Nucleus accumbens (tissue), 56 donors: ENCODE measurements around the gene KRT9.
"Not testable (repeated sequence)": the region's sequence is repeated elsewhere in the genome, so short reads cannot be mapped to it uniquely, and the experiment has no call there.

Experiments used
- DNase-seq, 56 donors: peaks; one replicate each; lab custom pipeline; 2025; lab: John Stamatoyannopoulos, UW

KRT9 gene

DNA sequence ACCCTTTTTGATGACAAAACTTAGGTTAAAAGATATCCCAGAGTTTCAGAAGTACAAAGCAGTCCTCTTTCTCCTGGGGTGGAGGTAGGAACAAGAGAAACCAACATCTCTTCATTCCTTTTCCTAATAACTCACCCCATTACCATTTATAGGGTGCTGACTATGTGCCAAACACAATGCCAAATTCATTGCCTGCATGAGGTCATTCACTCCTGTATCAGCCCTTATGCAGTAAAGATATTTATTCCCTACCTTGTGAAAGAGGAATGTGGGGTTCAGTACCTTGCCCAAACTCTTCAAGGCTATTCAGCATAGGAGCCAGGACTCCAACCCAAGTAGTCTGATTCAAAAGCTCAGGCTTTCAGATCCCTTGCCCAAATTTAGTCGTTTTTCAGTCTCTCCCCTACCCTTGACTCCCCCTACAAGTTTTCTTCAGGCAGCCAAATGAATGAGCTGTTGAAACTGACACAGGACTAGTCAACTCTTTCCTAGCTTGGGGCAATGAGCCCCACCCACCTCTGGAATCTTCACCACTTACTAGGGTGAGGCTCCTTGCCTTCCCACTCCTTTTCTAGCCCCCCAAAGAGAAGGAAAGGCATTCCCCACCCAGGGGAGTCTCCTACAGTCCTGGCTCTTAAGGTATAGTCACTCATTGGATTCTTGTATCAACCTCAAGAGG, 9.0 kb upstream of the KRT9 start:
- no peak for DNase-seq

DNA sequence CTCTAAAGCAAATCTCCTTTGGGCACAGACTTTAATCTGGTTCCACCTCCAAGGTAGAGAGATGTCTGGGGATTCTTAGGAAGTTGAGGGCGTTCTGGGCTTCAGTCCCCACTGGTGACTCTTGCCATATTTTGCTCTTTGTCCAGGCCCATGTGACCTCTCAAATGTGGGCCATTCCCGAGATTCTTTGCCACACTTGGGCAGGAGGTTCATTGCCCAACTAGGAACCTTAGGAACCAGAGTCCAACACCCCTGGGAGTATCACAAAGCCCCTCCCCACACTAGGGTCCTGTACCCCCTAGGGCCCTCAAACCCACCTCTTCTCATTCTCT, 8.4 kb upstream of the KRT9 start:
- DNase-seq = no peak

DNA sequence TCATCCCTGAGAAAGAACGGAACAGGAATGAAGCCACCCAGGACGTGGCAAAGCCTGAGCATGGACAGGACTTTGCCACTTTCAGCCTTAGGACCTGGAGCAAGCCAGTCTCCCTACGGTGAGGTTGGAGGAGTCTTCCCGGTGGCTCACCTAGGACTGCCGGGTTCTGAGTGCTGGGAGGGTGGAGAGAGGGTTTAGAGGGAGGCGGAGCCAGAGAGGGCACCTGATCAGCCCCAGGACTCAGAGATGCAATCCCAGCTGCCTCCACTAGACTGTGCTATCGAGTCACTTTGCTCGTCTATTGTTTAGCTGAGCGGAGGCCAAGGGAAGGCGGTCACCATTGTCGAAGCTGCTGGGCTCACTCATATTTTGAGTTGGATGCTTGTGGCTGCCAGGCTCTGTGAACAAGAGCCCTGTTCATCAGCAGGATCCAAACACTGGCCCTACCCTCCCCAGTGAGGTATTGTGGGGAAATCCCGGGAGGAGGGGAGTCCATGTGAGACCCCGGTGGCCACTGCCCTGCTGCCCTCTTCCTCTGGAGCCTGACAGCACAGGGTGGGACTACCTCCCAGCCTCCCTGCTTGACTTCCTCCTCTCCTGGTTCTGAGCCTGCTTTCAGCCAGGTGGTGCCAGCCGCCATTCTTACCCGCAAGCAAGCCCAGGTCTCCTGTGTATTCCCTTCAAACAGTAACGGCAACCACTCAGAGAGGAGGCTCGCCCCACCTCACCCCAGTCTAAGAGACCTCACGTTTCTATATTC, 7.8 kb upstream of the KRT9 start:
- peak in 45 of 56 donors; percentile 1 to 75 (median 26) for DNase-seq

DNA sequence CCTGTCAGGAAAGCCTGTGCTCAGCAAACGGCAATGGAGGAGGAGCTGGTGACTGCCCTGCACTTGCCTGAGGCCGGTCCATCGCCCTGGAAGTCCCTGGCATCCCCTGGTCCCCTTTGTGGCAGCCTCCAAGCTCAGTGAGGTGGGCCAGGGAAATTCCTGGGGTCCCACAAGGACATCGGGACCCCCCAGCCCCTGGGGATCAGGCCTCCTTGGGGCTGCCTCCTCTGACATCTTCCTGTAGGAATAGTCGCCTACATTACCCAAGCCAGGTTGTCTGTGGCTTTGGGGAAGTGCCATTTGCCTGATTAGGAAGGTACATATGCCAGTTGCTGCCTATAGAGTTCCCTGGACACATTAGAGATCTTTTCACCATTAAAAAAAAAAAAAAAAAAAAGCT, 7.1 kb upstream of the KRT9 start:
- DNase-seq = no peak

DNA sequence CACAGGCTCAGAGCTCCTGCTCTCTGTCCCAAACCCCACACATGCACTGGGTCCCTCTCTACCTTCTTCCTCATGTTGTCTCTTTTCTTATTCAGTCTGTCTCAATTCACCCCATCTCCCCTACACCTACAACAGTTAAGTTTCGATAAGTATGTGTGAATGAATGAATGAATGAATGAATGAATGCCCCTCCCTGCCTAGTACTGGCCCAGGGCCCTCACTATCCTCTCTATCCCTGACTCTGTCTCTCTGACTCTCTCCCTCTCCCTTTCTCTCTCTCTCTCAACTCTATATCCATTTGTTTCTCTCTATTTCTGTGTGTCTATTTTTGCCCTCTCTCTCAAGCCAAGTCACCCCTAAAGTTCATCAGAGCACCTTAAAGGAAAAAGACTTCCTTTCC, 6.7 kb upstream of the KRT9 start:
- DNase-seq = no peak

DNA sequence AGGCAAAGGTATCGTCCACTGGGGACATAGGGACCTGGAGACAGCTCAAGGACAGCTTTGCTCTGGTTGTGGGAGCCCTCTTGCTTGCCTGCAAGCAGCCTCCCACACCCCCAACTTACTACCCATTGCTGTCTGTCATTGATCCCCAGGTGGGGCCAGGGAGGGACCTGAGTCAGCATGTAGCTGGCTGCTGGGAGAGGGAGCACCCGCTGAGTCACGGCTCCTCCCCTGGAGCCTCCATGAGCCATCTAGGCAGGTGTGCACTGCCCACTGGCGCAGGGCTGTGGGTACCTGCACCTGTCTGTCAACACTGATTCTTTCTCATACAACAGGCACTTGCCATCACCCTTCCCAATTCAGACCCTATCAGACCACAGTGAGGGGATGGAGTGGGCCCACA, 4.9 kb upstream of the KRT9 start:
- not testable (repeated sequence) for DNase-seq

DNA sequence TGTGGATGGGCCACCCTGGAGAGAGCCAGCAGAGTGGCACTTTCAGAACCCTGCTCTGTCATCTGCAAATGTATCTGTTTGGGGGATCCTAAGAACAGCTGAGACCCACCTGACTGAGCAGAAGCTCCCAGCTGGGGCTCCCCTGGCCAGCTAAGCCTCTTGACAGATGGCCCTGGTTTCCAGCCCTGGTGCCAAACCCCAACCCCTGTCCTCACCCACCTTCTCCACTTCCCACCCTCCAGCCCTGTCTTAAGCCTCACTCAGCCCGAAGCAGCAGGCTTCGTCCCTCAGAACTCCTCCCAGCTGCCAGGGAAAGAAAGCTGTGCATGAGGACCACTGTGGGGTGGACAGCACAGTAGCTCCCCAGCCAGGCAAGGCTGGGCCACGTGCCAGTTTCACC, 3.5 kb upstream of the KRT9 start:
- DNase-seq = no peak

DNA sequence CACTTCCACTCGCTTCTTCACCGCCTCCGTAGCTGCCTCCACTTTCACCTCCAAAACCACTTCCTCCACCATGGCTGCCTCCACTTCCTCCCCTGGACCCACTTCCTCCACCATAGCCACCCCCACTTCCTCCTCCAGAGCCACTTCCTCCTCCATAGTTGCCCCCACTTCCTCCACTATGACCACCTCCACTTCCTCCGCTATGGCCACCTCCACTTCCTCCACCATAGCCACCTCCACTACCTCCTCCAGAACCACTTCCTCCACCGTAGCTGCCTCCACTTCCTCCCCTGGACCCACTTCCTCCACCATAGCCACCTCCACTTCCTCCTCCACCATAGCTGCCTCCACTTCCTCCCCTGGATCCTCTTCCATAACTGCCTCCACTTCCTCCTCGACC, 4.5 kb downstream of the KRT9 start:
- no peak for DNase-seq

DNA sequence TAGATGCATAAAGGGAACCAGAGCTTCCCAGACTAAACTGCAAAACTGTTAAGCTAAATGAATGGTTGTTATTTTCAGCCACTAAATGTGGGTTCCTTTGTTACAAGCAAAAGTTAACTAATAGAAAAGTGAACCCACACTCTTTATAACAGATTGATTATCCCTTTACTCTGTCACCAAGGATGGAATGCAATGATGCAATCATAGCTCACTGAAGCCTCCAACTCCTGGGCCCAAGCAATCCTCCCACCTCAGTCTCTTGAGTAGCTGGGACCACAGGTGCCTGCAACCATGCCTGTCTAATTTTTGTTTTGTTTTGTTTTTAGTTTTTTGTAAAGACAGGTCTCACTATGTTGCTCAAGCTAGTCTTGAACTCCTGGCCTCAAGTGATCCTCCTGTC, 6.5 kb downstream of the KRT9 start:
- no peak for DNase-seq

DNA sequence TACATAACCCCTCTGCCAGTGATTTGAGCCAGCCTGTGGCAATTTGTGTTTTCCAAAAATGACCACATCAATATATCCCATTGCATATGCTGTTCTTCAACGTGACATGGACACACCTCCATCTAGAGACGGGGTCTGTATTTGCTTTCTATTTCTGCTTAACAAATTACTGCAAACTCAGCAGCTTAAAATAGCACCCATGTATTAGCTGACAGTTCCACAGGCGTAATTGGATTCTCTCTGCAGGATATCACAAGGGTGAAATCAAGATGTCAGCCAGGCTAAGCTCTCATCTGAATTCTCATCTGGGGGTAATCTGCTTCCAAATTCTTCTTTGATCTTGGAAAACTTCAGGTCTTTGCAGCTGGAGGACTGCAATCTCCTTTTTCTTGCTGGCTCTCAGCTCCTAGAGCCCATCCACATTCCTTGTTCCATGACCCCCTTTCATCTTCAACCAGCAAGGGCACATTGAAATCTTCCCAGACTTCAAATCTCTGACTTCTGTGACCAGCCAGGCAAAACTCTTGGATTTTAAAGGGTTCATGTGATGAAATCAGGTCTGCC, 8.2 kb downstream of the KRT9 start:
- DNase-seq = no peak

DNA sequence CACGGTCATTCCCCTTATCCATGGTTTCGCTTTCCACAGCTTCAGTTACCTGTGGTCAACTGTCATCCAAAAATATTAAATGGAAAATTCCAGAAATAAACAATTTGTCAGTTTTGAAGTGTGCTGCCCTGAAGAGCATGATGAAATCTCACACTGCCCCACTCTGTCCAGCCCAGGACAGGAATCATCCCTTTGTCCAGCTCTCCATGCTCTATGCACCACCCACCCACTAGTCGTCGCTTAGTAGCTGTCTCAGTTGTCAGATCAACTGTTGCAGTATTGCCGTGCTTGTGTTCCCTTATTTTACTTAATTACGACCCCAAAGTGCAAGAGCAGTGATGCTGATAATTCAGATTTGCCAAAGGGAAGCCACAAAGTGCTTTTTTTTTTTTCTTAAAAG, 10.3 kb downstream of the KRT9 start:
- DNase-seq = no peak

DNA sequence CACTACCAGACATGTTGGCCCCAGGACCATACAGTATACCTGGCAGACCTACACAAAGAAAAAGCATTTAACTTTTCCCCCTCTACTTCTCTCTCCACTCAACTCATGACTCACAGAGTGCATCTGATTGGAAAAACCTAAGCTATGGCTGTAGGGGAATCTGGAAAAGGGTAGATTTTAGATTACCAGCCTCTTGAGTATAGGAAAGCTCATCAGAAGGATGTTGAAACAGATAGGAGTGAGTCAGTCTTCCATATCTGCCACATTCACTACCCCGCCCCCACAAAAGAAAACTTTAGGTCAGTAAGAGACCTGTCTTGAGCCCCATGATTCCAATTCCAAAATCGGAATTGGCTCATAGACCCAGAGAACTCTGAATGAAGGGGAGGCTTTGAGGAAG, 12.3 kb downstream of the KRT9 start:
- DNase-seq = no peak

DNA sequence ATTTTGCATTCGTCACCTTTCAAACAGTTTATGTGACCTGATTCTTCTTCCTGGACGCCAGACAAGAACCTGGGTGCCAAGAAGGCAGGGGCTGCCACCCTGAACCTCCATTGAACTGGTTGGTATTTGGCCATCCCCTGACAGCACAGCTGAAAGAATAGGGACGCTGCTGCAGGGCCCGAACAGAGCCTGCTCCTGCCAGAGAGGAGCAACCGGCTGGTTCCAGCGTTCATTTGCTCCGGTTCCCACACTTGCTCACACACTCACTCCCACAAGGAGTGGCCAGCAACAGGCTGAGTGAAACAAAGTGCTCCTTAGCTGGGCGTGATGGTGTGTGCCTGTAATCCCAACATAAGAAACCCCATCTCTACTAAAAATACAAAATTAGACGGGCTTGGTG, 14.9 kb downstream of the KRT9 start:
- DNase-seq = peak in 1 of 56 donors; percentile 9

DNA sequence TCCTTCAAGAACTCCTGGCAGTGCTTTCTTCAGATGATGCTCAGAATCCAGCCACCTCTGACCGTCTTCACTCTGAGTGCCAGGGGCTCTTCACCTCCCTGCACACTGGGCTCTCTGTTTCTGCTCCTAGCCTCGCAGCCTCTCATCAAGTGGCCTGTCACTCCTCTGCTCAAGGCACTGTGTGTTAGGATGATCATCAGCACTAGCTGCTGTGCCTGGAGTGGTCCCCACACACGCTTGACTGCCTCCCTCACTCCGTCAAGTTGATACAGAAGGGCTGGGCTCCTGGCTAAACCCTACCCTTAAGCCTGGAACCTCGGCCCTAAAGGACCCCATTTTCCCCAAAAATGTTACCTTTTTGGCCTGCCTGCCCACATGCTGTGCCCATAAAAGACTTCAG, 15.6 kb downstream of the KRT9 start:
- DNase-seq = no peak

DNA sequence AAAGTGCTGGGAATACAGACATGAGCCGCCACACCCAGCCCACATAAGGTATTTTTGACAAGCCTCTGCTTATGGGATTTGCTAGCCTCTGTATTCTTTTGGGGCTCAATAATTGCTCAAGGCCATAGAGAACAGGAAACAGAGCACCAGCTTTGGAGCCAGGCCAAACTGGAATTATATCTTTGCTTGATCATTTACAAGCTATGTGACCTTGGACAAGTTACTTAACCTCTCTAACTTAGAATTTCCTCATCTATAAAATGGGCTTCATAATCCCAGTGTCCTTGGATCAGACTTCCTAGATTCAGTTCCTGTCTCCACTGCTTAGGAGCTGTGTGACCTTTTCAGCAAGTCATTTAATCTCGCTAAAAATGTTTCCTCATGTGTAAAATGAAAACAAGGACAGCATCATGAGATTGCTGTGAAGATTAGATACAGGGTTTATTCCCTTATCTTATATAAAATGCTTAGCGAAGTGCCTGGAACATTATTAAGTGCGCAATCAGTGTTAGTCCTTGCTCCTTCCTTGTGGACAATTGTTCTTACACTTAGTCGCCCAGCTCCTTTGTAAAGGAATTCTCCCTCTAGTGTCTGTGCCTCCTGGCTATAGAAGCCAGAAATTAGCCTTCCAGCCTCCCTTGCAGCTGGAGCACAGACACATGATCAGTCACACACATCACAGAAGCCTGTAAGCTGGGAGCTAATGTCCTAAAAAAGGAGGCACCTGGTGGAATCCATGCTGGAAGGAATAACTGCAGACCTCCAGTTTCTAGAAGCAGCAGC, 16.6 kb downstream of the KRT9 start:
- DNase-seq = no peak

DNA sequence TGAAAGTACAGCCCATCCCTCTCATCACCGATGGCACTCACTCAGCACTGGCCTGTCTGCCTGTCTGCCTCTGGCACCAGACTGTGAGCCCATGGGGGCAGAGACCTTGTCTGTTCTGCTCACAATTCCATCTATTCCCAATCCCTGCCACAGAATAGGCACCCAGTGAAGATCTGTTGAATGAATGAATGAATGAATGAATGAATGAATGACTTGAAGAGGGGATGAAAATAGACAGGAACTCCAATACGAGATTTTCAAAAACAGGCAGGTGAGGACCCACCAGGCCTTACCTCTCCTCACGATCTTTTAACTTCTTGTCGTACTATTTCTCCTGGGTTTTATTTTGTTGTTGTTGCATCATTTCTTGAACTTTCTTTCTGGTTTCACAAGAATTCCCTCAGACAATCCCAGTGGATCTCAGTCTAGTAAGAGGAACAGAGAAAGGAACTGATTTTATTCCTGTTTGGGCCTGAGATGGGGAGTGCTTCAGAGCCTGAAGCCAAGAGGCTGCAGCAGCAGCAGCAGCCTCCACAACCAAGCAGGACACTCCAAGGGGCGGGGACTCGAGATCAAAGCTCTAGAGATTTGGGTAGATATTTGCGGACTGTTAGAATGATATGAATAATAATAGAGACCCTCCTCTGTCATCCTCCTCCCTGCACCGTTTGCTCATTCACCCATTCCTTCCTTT, 17.7 kb downstream of the KRT9 start:
- DNase-seq = no peak

DNA sequence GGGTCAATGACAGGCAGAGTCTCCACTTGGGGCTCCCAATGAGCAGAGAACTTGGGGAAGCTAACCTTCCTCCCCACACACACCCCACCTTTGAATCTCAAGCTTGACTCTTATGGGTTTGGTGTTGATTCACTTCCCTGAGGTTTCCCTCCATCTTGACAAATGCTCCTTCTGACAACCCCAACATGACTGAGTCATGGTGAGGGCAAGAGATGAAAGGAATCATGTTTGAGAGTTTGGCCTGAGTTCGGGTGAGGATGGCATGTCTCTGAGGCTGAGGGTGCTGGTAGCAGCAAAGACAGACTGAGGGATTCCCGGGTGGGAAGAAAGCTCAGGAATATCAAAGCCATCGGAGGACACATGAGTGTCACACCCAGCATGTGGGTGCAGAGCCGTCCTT, 18.7 kb downstream of the KRT9 start:
- DNase-seq = no peak

DNA sequence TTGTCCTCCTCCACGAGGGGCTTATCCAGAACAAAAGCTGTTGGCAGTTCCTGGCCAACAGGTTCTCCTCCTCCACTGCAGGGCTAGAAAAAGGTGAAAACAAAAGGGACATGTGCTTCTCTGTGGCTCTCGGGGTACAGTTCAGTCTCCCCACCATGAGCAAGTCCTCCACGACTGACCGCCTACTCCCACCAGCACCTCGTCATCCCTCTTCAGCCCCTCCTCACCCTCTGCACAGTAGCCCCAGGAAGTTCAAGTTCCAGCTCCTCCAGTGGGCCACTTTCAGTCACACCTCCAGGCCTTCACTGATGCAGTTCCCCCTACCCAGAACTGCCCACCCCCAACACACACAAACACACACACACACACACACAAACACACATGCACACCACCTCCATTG, 19.4 kb downstream of the KRT9 start:
- DNase-seq = no peak

DNA sequence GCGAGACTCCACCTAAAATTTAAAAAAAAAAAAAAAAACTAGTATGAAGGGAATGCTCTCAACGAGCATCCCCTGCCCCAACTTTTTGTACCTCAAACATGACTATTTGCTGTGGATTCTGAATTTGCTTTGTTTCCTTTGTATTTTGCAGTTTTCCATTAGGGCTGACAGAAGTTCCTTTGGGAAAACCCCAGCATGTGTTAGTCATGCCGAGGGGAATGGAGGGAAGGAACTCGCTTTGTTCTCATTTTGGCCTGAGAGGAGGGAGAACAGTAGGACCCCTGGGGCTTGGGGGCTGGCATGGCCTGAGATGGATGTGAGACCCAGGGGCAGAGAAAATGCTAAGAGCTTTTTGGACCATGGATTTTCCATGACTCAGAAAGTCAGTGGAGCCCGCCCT, 20.5 kb downstream of the KRT9 start:
- no peak for DNase-seq

DNA sequence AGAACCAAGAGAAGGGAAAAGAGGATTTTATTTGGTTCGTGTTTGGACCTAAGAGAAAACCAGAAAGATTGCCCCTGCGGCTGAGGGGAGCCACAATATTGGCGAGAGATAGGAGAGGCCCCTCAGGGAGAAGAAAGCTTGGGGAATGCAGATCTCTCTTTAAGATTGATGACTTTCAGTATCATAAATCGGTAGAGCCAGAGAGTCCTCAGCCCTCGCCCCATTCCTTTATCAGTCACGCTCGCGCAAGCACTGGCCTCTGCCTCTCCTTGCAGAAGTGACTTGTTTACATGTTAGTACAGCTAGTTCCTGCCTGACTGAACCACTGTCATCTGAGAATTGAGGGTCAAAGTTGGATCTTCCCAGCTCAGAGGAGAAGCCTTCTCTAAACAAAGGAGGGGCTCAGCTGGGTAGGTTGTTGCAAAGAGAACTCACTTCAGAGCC, 22.2 kb downstream of the KRT9 start:
- no peak for DNase-seq
